ENCODE data around the gene METTL16.

The METTL16 gene

DNA sequence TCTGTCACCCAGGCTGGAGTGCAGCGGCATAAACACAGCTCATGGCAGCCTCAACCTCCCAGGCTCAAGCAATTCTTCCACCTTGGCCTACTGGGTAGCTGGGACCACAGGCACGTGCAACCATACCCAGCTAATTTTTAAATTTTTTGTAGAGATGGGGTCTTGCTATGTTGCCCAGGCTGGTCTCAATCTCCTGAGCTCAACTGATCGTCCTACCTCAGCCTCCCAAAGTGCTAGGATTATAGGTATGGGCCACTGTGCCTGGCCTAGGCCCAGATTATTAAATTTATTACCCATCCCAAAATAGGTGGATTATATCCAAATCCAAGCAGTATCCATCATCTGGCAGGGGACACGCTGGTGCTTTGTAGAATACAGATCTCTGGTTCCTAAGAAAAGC, 53.8 kb downstream of the METTL16 start:
- no peak for TF ChIP-seq CTCF (IDR thresholded peaks at IDR 0.05; ENCODE audit: low read depth, low read length)

GRCh38 chr17:2456475-2456874, 55.2 kb downstream of the METTL16 start:
- no peak for DNase-seq (ENCODE audit: extremely low read depth, low read depth)
- no peak for TF ChIP-seq CTCF (IDR thresholded peaks at IDR 0.05; ENCODE audit: low read depth, low read length)

More for the DNA sequence above, 53.8 kb downstream of the METTL16 start:
- no peak for DNase-seq (ENCODE audit: extremely low read depth, low read depth)

GRCh38 chr17:2455956-2456355, 55.7 kb downstream of the METTL16 start:
- TF ChIP-seq CTCF (IDR thresholded peaks at IDR 0.05; ENCODE audit: low read depth, low read length): no peak
- no peak for DNase-seq (ENCODE audit: extremely low read depth, low read depth)

DNA sequence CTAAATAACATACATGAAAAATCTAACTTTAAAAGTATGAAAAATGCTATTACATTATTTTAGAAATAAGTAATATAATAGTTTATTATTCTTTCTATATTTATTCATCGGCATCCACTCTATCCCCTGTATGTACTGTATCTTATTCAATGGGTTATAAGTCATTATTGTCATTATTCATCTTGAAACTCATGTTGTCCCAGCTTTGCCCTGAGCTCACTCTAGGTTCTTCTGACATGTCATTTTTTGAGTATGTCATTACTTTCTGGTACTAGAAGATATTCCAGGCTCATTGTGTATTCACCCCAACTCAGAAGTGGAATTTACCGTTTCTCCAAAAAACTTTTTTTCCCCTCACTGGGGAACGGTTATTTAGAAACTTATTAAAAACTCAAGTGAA, 57.8 kb downstream of the METTL16 start:
- no peak for TF ChIP-seq CTCF (IDR thresholded peaks at IDR 0.05; ENCODE audit: low read depth, low read length)
- no peak for DNase-seq (ENCODE audit: extremely low read depth, low read depth)

DNA sequence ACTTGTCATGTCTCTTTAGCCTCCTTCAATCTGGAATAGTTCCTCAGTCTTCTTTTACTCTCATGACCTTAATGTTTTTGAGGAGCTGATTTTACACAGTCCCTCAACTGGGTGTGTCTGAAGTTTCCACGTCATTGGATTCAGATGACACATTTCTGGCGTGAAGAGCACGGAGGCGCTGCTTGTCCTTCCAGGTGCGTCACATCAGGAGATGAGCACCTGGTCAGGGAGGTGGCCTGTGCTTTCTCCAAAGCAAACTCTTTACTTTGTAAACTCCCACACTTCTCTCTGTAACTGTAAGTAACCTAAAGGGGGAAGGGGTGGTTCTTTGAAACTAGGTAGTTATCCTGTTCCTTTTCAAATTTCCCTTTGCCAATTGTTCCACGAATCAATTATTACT, 58.4 kb downstream of the METTL16 start:
- DNase-seq (ENCODE audit: extremely low read depth, low read depth): no peak
- no peak for TF ChIP-seq CTCF (IDR thresholded peaks at IDR 0.05; ENCODE audit: low read depth, low read length)

DNA sequence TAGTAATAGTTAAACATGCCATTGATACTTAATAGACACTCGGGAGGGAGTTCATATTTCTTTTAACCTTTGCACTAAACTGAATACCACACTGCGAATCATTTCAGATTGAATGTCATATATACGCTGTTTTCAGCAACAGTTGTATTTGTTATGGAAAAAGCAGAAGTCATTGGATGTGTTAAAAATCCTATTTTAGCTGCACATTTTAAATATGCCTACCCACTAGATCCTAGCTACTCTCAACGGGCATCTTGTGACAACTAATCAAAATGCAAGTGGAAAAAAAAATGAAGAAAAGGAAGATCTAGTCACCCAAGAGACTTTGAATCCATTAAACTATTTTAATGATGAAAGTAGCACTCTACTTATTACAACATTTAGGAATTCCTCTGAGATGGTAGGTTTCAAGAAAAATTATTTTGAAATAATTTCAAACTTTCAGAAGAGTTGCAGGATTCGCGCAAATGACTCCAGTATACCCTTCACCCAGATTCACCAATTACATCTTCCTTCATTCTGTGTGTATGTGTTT, 59.4 kb downstream of the METTL16 start:
- no peak for TF ChIP-seq CTCF (IDR thresholded peaks at IDR 0.05; ENCODE audit: low read depth, low read length)
- no peak for DNase-seq (ENCODE audit: extremely low read depth, low read depth)

DNA sequence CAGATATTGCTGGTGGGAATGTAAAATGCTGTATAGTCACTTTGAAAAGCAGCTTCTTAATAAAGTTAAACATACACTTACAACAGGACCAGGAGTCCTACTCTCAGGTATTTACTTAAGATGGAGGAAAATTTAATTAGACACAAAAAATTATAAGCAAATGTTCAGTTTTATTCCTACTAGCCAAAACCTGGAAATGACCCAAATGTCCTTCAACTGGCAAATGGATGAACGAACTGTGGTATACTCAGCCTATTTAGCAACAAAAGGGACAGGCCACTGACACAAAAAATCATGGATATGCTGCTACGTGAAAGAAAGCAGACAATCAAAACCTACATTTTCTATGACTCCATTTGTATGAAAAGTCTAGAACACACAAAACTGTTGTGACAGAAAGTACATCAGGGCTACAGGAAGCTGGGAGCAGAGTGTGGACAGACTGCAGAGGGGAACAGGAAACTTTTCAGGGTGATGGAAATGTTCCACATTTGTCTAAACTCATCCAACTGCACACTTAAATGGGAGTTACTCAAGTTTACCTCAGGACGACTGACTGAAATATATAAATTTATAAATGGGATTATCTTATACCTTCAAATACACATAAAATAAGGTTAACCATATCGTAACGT, 61.6 kb downstream of the METTL16 start:
- DNase-seq (ENCODE audit: extremely low read depth, low read depth): no peak
- no peak for TF ChIP-seq CTCF (IDR thresholded peaks at IDR 0.05; ENCODE audit: low read depth, low read length)

Measured in AG09319 (cell line).